ENCODE data around the gene ST8SIA5.

DNA sequence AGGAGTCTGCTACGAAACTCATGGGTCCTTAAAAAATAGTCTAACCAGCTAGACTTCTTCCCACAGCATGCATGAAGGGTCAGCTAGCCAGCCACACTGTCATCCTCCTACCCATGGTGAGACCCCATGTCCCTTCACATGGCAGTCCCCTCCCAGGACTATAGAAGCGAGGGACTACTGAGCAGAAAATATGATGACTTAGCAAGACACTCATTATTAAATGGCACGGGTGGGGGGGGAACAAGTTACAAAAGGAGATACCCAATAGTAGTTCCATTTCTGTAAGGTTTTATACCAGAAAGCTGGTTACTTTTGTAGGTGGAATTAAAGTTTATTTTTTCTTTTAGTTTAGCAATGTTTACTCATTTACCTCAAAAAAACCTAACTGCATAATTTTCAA is 31.5 kb downstream of the ST8SIA5 start:
- no peak for TF ChIP-seq POLR2AphosphoS5 (IDR thresholded peaks at IDR 0.05)
- no peak for TF ChIP-seq SMC3 (conservative IDR thresholded peaks at IDR 0.05; ENCODE audit: poor library complexity)
- TF ChIP-seq, protein P1, sequence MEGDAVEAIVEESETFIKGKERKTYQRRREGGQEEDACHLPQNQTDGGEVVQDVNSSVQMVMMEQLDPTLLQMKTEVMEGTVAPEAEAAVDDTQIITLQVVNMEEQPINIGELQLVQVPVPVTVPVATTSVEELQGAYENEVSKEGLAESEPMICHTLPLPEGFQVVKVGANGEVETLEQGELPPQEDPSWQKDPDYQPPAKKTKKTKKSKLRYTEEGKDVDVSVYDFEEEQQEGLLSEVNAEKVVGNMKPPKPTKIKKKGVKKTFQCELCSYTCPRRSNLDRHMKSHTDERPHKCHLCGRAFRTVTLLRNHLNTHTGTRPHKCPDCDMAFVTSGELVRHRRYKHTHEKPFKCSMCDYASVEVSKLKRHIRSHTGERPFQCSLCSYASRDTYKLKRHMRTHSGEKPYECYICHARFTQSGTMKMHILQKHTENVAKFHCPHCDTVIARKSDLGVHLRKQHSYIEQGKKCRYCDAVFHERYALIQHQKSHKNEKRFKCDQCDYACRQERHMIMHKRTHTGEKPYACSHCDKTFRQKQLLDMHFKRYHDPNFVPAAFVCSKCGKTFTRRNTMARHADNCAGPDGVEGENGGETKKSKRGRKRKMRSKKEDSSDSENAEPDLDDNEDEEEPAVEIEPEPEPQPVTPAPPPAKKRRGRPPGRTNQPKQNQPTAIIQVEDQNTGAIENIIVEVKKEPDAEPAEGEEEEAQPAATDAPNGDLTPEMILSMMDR (IDR thresholded peaks at IDR 0.05; ENCODE audit: poor library complexity, severe bottlenecking) = no peak

Data from neural cell (in vitro differentiated cells).